GM04503 (cell line): ENCODE data around the gene PPARD.
"Not testable (repeated sequence)": the region's sequence is repeated elsewhere in the genome, so short reads cannot be mapped to it uniquely, and the experiment has no call there.

Experiments
- DNase-seq: peaks from one replicate; pipeline ENCODE4 v3.0.0-alpha.2; 2012; ENCODE audit warnings: low read depth

The PPARD gene

DNA sequence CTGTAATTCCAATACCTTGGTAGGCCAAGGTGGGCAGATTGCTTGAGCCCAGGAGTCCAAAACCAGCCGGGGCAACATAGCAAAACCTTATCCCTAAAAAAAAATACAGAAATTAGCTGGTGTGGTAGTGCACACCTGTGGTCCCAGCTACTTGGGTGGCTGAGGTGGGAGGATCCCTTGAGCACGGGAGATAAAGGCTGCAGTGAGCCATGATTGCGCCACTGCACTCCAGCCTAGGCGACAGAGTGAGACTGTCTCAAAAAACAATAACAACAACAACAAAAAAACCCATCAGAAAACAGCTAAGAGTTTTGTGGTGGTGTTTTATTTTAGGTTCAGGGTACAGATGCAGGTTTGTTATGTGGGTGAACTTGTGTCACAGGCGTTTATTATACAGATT is 66.9 kb downstream of the PPARD start:
- no peak for DNase-seq

DNA sequence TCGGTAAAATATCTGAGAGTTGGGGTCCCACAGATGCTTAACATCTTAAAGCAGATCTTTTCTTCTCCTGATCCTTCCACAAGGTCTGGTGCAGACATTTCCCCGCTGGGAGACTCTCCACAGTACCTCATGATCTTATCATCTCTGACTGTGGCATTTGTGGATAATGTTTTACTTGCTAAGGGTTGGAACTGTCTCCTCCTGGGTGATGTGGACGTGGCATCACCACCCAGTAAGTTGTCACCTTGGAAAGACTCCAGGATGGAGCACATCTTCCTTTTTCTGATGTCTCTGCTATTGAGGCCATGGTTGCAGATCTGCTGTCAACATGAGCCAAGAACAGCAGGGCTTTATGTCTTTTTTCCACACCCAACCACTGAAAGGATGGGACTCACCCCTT is 67.8 kb downstream of the PPARD start:
- DNase-seq: no peak

DNA sequence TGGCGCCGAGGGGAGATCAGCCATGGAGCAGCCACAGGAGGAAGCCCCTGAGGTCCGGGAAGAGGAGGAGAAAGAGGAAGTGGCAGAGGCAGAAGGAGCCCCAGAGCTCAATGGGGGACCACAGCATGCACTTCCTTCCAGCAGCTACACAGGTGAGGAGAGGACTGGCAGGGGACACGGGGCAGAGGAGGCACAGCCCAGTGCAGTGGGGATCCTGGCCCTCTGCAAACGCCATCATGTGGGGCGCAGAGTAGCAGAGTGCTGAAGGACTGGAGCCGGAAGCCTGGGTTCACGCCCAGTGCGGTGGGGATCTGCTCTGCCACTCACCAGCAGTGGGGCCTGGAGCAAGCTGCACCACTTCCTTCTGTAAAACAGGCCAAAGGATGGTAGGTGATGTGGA is 68.7 kb downstream of the PPARD start:
- DNase-seq: no peak

DNA sequence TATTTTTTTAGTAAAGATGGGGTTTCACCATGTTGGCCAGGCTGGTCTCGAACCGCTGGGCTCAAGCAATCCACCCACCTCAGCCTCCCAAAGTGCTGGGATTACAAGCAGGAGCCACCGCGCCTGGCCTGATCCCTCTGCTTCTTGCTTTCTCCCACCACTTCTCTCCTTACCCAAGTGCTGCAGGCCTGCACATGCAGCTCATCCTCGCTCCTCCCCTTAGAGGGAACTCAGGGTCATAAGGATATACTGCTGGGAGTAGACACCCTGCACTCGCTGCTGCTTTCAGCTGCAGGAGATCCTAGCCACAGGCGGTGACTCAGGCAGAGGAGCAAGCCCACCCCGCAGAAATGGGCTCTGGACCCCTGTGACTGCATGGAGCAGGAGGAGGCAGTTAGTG is 69.7 kb downstream of the PPARD start:
- DNase-seq: no peak

DNA sequence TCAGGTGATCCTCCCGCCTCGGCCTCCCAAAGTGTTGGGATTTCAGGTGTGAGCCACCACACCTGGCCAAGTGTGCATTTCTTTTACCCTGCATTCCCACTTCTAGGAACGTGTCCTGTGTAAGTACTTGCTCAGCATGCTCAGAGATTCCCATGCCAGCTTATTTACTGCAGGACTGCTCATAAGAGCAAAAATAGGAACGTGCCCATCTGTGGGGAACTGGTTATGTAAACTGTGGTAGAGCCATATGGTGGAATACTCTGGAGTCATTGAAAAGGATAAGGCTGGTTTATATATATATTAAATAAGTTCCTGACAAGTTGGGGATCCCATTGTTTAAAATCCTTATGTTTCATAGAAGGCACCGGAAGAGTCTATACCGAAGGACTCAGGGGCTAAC is 71.6 kb downstream of the PPARD start:
- no peak for DNase-seq

DNA sequence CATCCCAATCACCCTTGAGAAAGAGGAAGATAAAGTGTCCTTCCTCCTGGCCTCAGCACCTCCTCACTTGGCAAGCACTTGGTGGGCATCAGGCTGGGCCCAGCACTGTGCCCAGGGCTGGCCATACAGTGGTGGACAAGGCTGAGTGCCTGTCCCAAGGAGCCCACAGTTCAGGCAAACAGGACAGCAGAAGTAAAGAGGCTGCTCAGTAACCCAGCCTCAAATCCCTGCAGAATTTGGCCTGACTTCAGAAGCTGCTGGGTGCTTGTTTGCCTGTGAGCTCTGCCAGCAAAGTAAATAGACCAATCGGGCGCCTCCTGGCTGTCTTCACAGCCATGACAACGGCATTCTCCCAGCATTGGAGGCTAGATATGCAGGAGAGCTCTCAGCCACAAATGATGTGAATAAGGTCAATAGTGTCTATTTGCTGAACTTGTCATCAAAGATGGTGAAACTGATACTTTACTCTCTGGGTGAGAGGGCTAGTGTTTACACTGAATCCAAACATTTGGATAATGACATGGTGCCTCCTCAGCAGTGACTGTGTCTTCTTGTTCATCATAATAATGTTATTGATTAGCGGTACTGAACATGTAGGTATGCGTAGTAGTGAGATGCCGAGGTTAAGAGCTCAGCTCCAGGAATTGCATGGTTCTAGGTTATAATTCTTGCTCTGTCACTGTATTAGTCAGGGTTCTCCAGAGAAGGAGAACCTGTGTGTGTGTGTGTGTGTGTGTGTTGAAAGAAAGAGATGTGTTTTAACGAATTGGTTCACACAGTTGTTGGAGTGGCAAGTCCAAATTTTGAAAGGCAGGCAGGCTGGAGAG is 72.9 kb downstream of the PPARD start:
- DNase-seq: peak; percentile 75

DNA sequence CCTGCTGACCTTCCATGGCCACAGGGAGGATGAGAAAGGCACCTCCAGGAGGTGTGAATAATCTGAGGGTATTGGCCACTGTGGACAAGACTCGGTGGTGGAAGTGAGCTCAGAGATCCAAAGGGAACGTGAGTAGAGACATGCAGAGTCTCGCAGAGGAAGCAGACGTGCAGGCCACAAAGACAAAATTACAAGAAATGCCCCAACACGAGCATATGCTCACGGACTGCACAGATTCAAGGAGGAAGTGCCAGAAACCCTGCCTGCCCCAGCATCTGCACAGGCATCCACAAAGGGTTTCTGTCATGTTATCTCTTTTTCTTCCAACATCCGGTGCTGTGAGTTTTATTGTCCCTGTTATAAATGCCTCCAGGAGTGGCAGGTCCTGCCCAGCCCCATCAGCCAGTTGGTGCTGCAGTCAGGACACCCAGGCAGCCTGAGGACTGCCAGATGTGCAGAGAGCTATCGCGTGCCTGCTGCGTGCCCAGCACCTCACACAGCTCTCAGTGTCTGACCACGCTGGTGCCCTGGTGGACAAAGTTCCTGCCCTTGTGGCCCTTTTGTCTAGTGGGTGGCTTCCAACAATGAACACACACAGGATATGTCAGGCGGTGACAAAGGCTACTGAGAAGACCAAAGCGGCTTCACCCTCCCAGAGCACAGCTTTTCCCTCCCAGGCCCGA is 75.8 kb downstream of the PPARD start:
- DNase-seq: no peak

DNA sequence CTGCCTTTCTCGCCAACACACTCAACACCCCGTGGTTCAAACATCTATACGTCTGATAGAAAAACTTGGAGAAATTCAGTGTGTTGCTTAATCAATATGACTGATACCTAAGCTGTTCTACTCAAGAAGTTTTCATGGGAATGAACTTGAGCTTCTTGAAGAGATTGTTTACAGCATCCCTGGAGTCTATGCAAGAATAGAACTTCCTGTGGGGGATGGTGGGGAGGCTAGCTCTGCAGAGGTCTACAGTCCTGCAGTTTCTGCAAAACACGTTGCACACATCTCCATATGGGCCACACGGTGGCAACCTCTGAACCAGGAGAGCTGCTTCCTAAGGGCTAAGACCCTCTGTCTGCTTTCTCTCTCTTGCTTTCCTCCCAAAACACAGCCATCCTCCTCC is 77.1 kb downstream of the PPARD start:
- peak; percentile 14 for DNase-seq

DNA sequence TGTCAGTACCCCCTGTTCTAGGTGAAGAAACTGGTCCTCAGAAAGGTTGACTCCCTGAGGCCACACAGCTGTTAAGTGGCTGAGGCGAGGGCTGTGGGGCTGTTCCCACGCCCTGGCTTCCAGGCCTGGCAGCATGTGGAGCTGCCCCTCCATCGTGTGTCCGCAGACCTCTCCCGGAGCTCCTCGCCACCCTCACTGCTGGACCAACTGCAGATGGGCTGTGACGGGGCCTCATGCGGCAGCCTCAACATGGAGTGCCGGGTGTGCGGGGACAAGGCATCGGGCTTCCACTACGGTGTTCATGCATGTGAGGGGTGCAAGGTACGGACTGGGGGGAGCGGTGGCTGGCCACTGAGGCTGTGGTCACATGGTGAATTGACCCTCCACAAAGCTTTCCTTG is 77.6 kb downstream of the PPARD start:
- no peak for DNase-seq

DNA sequence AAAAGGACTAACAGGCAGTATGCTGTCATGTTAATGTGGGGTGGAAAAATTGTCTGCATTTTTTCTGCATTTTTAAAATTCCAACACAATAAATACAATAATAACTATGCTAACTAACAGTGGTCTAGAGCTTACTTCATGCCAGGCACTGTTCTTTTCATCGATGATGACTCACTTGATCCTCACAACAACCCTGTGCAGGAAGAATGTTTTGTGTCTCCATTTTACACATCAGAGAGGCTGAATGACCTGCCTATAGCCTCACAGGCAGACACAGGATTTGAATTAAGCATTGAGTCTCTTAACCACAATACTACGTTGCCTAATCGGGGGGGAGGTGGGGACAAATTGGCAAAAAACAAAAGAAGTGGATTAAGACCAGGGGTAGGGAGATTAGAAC is 82.9 kb downstream of the PPARD start:
- DNase-seq: peak; percentile 87

DNA sequence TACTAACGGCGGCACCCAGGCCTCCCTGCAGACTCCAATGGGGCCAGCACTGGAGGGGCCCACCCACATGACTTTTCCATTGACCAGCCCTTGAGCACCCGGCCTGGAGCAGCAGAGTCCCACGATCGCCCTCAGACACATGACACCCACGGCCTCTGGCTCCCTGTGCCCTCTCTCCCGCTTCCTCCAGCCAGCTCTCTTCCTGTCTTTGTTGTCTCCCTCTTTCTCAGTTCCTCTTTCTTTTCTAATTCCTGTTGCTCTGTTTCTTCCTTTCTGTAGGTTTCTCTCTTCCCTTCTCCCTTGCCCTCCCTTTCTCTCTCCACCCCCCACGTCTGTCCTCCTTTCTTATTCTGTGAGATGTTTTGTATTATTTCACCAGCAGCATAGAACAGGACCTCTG is 83.7 kb downstream of the PPARD start:
- DNase-seq: no peak

DNA sequence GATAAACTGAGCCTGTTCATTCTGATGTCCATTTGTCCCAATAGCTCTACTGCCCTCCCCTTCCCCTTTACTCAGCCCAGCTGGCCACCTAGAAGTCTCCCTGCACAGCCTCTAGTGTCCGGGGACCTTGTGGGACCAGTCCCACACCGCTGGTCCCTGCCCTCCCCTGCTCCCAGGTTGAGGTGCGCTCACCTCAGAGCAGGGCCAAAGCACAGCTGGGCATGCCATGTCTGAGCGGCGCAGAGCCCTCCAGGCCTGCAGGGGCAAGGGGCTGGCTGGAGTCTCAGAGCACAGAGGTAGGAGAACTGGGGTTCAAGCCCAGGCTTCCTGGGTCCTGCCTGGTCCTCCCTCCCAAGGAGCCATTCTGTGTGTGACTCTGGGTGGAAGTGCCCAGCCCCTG is 85.1 kb downstream of the PPARD start:
- DNase-seq: no peak

DNA sequence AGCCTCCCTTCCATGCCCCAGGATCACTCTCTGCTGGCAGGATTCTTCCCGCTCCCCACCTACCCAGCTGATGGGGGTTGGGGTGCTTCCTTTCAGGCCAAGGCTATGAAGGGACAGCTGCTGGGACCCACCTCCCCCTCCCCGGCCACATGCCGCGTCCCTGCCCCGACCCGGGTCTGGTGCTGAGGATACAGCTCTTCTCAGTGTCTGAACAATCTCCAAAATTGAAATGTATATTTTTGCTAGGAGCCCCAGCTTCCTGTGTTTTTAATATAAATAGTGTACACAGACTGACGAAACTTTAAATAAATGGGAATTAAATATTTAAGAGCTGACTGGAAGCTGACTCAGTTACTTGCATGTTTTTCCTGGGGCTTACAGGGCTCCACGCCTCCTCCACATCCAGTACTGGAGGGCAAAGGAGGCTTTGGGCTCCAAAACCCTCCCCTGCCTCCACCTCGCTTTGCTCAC is 85.5 kb downstream of the PPARD start:
- no peak for DNase-seq

DNA sequence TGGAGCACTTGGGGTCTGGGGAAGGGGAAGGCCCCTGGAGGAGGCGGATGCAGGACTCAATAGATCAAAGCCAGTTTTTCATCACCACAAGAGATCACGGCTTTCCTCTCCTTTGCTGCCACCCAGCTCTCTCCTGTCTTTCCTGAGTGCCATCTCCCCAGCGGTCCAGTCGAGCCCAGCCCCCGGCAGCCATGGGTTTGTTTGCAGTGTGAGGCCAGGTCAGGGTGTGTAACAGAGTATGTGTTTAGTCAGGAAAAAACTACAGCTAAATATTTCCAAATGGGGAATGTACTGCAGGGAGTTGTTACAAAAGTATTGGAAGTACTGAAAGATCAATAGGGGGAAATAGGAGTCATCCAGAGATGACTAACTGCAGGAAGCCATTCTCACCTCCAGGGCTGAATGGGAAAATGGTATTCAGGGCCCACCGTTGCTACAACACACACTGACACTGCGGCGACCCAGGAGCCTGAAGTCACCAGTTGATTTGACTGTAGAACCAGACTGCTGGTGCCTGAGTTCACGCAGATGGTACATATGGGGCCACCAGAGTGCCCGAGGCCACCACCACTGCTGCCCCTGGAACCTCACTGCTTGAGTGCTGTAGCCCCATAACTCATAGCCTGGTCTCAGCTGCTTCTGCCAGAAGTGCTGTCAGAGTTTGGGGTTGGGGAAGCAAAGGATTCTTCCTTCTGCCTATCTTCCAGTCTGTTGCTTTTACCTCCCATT is 86.2 kb downstream of the PPARD start:
- DNase-seq: no peak

DNA sequence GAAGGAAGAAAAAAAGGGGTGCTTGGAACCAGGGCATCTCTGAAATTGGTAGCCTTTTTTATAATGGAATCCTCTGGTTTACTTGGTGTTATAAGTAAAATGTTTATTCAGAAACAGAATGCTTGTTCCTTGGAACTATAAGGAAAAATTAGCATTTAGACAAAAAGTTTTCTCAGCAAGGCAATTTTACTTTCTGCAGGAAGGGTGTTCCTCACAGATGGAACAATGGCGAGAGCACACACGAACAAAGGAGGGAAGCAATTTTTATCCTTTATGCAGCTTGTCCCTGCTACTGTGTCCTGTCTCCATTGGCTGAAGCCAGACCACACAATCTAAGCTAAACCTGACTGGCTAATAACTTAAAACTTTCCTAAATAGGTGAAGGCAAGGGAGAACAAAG is 87.1 kb downstream of the PPARD start:
- no peak for DNase-seq

DNA sequence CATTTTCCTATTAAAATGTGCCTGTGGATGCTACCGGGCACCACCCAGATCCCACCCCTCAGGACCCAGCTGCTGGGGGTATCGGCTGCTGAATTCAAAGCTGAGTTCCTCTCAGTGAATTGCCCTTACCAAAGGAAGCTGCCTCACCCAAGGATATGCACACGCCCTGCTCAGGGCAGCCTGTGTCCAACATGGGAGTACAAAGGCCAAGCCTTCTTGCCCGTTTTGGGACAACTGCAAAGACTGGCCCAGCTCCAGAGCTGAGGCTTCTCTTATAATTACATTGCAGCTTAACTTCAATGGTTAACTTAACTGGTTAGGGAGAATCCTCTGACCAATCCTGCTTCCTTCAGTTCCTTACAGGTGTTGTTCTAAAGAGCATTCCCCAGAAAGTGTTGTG is 89.9 kb downstream of the PPARD start:
- no peak for DNase-seq

DNA sequence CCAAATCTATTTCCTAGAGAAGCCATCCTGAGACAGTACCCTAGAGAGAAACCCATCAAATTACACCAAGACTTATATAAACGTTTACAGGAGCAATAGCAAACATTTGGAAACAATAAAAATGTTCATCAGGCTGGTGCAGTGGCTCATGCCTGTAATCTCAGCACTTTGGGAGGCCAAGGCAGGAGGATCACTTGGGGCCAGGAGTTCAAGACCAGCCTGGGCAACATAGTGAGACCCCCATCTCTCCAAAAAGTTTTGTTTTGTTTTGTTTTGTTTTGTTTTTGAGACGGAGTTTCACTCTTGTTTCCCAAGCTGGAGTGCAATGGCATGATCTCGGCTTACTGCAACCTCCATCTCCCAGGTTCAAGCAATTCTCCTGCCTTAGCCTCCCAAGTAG is 90.3 kb downstream of the PPARD start:
- not testable (repeated sequence) for DNase-seq

DNA sequence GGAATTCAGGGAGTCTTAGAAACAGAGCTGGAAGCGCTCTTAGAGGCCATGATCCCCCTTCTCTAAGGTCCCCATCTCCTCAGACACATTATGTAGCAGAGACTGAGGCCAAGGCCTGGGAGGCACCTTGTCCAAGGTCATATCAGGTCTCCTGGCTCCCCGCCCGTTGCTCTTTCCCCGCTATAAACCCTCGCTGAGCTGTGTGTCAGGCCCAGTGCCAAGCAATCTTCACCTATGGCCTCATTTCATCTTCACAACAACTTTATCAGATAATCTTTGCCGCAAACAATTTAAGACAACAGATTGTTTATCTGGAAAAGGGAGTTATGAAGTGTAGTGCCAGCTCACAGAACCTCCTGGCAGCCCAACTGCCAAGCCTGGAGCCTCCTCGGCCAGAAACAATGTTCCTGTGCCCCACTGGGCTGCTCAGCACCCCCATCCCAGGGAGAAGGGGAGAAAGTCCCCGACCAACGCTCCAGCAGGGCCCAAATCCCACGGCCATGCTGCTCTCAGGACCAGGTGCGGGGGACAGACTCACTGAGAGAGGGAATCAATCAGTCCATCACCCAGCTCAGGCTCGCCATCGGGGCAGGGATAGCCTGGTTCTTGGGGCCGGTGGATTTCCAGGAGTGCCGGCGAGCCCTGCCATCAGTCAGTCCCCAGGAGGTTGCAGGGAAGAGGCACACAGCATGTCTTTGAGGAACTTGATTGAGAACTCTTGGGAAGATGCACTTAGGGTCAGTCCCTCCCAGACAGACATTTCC is 92.9 kb downstream of the PPARD start:
- no peak for DNase-seq

DNA sequence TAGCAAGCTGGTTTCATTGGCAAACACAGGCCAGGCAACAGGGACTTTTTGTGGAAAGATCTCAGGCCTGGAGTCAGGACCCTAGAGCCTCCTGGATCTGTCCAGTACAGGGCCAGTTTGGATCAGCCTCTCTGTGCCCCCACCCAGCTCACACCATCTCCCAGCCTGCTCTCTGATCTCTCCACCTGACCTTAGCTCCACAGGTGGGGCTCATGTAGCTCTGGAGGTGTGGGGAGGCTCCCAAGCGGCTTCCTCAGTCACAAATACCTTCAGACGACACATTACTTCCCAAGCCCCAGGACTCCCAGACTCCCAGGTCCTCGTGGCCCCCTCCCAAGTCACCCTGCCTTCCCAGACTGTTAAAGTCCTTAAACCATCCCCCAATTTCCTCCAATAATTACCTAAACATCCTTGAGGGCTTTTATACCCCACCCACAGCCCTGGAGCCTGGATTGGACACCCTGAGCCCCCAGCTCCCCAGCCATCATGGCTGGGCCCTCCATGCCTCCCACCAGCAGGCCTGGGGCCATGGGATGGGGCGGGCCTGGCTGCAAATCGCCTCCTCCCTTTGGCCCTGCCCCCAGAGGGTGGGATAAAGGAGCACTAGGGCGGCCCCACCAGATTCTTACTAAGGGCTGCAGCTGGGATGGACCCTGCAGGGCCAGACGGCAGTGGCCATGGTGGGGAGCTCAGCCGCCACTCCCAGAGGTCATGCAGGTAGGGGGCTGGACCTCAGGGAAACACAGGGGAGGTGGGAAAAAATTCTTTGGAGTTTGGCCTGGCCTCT is 93.9 kb downstream of the PPARD start:
- no peak for DNase-seq

DNA sequence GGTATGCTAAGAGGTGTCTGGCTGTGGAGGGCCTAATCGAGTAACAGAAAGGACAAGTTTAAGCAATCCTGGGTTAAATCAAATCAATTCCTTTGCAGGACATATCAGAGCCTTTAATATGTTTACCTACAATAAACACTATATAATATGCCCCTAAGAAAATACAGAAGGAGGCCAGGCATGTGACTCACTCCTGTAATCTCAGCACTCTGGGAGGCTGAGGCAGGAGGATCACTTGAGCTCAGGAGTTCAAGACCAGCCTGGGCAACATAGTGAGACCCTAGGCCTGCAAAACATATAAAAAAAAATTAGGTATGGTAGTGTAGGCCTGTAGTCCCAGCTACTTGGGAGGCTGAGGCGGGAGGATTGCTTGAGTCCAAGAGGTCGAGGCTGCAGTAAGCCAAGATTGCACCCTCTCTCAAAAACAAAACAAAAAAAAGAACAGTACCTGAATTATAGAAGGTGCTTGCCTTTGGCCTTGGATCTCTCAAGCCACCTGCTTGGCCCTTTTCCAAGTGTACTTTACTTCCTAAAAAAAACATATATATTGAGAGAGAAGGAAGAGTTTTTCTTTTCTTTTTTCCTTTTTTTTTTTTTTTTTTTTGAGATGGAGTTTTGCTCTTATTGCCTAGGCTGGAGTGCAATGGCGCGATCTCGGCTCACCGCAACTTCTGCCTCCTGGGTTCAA is 96.2 kb downstream of the PPARD start:
- not testable (repeated sequence) for DNase-seq

DNA sequence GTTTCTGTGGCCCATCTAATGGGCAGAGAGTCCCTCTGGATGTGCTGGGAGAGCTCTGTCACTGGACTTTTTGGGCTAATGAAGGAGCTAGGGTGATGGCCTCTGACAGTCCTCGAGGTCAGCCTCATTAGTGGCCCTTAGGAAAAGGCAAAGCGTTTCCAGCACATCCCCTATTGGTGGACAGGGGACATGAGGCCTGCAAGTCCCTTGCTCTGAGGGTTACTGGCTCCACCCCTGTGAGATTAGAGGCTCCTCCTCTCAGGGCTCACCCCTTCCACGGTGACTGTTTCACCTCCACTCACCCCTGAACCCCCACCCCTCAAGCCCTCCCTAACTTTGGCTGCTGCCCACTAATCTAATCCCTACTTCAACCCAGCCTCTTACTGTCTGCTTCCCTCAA is 97.0 kb downstream of the PPARD start:
- no peak for DNase-seq
